ENCODE results near the gene GM2A.
"Not testable (repeated sequence)": the region's sequence is repeated elsewhere in the genome, so short reads cannot be mapped to it uniquely, and the experiment has no call there.

DNA sequence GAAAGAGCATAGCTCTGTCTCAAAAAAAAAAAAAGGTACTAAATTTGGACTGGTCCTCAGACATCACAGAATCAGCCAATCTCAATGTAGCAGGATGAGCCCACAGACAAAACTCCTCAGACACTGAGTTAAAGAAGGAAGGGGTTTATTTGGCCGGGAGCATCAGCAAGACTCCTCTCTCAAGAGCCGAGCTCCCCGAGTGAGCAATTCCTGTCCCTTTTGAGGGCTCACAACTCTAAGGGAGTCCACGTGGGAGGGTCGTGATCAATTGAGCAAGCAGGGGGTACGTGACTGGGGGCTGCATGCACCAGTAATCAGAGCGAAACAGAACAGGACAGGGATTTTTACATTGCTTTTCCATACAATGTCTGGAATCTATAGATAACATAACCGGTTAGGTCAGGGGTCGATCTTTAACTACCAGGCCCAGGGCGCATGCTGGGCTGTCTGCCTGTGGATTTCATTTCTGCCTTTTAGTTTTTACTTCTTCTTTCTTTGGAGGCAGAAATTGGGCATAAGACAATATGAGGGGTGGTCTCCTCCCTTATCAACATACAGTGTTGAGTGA lies 12.6 kb upstream of the GM2A start:
- TF ChIP-seq TARDBP (IDR thresholded peaks at IDR 0.05); LEF1 (IDR thresholded peaks at IDR 0.05; ENCODE audit: borderline replicate concordance); SUZ12 (IDR thresholded peaks at IDR 0.05): not testable (repeated sequence)

Data from HEK293T (cell line).